Measurements from ENCODE around the gene CDC25C.
A peak's percentile ranks its signal among the peaks of the same experiment; 100 is the strongest.

DNA sequence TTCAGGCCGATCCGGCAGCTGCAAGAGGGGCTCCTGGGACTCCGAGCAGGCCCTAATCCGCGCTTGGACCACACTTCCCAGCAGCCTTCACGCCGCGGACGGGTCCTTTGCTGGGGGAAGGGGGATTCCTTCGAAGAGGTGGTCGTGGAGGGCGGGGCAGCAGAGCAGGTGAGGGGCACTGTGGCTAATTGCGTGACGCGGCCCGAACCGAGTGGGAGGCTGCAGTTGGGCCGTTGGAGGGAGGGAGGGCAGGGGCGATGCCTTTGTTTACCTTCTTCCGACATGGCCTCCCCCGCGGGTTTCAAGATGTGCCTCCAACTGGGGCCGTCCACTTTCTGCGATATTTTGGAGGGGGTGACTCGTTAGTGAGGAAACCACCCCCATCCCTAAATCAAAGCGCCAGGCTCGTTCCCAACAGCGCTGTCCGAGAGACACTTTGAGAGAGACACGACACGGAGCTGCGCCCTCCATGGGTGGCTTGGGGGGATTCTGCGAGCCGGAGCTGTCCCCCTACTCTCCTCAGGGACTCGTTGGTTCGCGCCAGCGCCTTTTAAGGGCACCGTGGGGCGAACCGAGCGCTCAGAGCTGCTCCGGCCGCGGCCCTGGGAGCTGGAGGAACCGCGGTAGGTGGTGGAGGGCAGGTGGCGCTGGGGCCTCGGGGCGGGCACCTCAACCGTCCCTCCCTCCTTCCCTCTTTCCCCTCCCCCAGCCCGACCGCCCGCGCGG is 6.2 kb upstream of the CDC25C start, which contains the start of gene FAM53C:
- TF ChIP-seq, protein P1, sequence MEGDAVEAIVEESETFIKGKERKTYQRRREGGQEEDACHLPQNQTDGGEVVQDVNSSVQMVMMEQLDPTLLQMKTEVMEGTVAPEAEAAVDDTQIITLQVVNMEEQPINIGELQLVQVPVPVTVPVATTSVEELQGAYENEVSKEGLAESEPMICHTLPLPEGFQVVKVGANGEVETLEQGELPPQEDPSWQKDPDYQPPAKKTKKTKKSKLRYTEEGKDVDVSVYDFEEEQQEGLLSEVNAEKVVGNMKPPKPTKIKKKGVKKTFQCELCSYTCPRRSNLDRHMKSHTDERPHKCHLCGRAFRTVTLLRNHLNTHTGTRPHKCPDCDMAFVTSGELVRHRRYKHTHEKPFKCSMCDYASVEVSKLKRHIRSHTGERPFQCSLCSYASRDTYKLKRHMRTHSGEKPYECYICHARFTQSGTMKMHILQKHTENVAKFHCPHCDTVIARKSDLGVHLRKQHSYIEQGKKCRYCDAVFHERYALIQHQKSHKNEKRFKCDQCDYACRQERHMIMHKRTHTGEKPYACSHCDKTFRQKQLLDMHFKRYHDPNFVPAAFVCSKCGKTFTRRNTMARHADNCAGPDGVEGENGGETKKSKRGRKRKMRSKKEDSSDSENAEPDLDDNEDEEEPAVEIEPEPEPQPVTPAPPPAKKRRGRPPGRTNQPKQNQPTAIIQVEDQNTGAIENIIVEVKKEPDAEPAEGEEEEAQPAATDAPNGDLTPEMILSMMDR (IDR thresholded peaks at IDR 0.05): no peak
- TF ChIP-seq REST (IDR thresholded peaks at IDR 0.05; ENCODE audit: insufficient read depth in 1 of 2, low read depth in 2 of 2, low read length in 1 of 2) (peak; percentile 43 to 52; a peak in 1 of 4 replicates), POLR2AphosphoS5 (IDR thresholded peaks at IDR 0.05; ENCODE audit: low read depth, low read length) (peak; percentile 100), SIN3A (IDR thresholded peaks at IDR 0.05; ENCODE audit: borderline replicate concordance, insufficient read depth, low read depth, low read length) (peak; percentile 91; the same call in 1 of the 2 replicates)
